Memory B cell (primary cell): Measurements from ENCODE around the gene NEUROG1.

ENCODE experiments used
- ATAC-seq: fragments of 150-1000 bp; cut with Tn5 transposase; 2 replicates; pipeline ENCODE4 v1.10.0; 2021; ENCODE audit warnings: low read depth, mild to moderate bottlenecking, moderate library complexity
- DNase-seq, 2 donors: peaks; one replicate each; pipeline ENCODE4 v3.0.0; 2022; ENCODE audit warnings: low spot score in 2 of 2
- H3K27ac Mint-ChIP-seq: one replicate; pipeline ENCODE4 v1.8.0; 2022; ENCODE audit warnings: mild to moderate bottlenecking, moderate library complexity, mixed read lengths
- H3K27me3 Mint-ChIP-seq: one replicate; pipeline ENCODE4 v1.8.0; 2022; ENCODE audit warnings: mixed read lengths
- H3K36me3 Mint-ChIP-seq: one replicate; pipeline ENCODE4 v1.8.0; 2022; ENCODE audit warnings: mild to moderate bottlenecking, mixed read lengths
- H3K4me1 Mint-ChIP-seq: one replicate; pipeline ENCODE4 v1.8.0; 2022; ENCODE audit warnings: mixed read lengths
- H3K4me3 Mint-ChIP-seq: one replicate; pipeline ENCODE4 v1.8.0; 2022; ENCODE audit warnings: mild to moderate bottlenecking, moderate library complexity, mixed read lengths
- H3K9me3 Mint-ChIP-seq: one replicate; pipeline ENCODE4 v1.8.0; 2022; ENCODE audit warnings: mixed read lengths

The NEUROG1 gene

GRCh38 chr5:135535820-135536801, at the start of gene NEUROG1:
NEUROG1 (minus strand) TSS chr5:135535964; CDS start chr5:135535690, 274 bp downstream.
- Mint-ChIP-seq H3K4me3 (peak within 1 kb of the TSS; percentile 8), H3K4me1 (peaks cover 4% of the 10 kb centered on the region), H3K36me3 (no peaks in the 10 kb centered on the region), H3K27me3 (peaks cover 41% of the 10 kb centered on the region), H3K9me3 (no peaks in the 10 kb centered on the region), H3K27ac (no peak within 1 kb of the TSS)
- DNase-seq (no peak), ATAC-seq (no peak)

GRCh38 chr5:135584918-135585317, 49.2 kb upstream of the NEUROG1 start:
- Mint-ChIP-seq H3K4me3 (no peak overlapping the region), H3K4me1 (no peaks in the 10 kb centered on the region), H3K9me3 (no peaks in the 10 kb centered on the region), H3K36me3 (no peaks in the 10 kb centered on the region), H3K27me3 (peaks cover 21% of the 10 kb centered on the region), H3K27ac (no peak overlapping the region)
- ATAC-seq (no peak), DNase-seq (no peak)

GRCh38 chr5:135584276-135584675, 48.5 kb upstream of the NEUROG1 start:
- H3K27ac Mint-ChIP-seq, result no peak overlapping the region
- H3K4me3 Mint-ChIP-seq, result no peak overlapping the region
- no peak for ATAC-seq
- H3K27me3 Mint-ChIP-seq, result peaks cover 26% of the 10 kb centered on the region
- no peaks in the 10 kb centered on the region for H3K4me1 Mint-ChIP-seq
- no peaks in the 10 kb centered on the region for H3K9me3 Mint-ChIP-seq
- H3K36me3 Mint-ChIP-seq, result no peaks in the 10 kb centered on the region
- DNase-seq, result no peak

GRCh38 chr5:135582099-135582781, 46.5 kb upstream of the NEUROG1 start:
- Mint-ChIP-seq H3K27ac (no peak overlapping the region), H3K4me1 (no peaks in the 10 kb centered on the region), H3K36me3 (no peaks in the 10 kb centered on the region), H3K9me3 (no peaks in the 10 kb centered on the region), H3K4me3 (no peak overlapping the region), H3K27me3 (peaks cover 29% of the 10 kb centered on the region)
- ATAC-seq (no peak), DNase-seq (no peak)

GRCh38 chr5:135578685-135579341, 43.0 kb upstream of the NEUROG1 start, which contains the start of gene CXCL14:
CXCL14 (minus strand) TSS chr5:135578991; CDS start chr5:135578778, 213 bp downstream.
- Mint-ChIP-seq H3K9me3 (no peaks in the 10 kb centered on the region), H3K4me3 (no peak within 1 kb of the TSS), H3K27ac (no peak within 1 kb of the TSS), H3K36me3 (no peaks in the 10 kb centered on the region), H3K4me1 (no peaks in the 10 kb centered on the region), H3K27me3 (peaks cover 26% of the 10 kb centered on the region)
- ATAC-seq, result no peak
- no peak for DNase-seq

- Mint-ChIP-seq H3K36me3 (no peaks in the 10 kb centered on the region), H3K4me1 (no peaks in the 10 kb centered on the region), H3K27me3 (peaks cover 25% of the 10 kb centered on the region), H3K9me3 (no peaks in the 10 kb centered on the region), H3K4me3 (no peak overlapping the region), H3K27ac (no peak overlapping the region)
- DNase-seq (no peak), ATAC-seq (no peak)
Observed at GRCh38 chr5:135578305-135578684, 42.5 kb upstream of the NEUROG1 start.

GRCh38 chr5:135577421-135577820, 41.7 kb upstream of the NEUROG1 start:
- no peak for DNase-seq
- H3K27me3 Mint-ChIP-seq, result peaks cover 23% of the 10 kb centered on the region
- no peak overlapping the region for H3K27ac Mint-ChIP-seq
- no peak for ATAC-seq
- H3K36me3 Mint-ChIP-seq, result no peaks in the 10 kb centered on the region
- H3K4me3 Mint-ChIP-seq, result no peak overlapping the region
- H3K9me3 Mint-ChIP-seq, result no peaks in the 10 kb centered on the region
- peaks cover 2% of the 10 kb centered on the region for H3K4me1 Mint-ChIP-seq

GRCh38 chr5:135576075-135576599, 40.4 kb upstream of the NEUROG1 start:
- no peak for ATAC-seq
- no peak for DNase-seq
- H3K9me3 Mint-ChIP-seq, result no peaks in the 10 kb centered on the region

GRCh38 chr5:135574493-135574892, 38.7 kb upstream of the NEUROG1 start:
- ATAC-seq, result no peak
- Mint-ChIP-seq H3K27me3 (peaks cover 21% of the 10 kb centered on the region), H3K27ac (no peak overlapping the region), H3K4me3 (no peak overlapping the region), H3K36me3 (no peaks in the 10 kb centered on the region), H3K4me1 (peaks cover 5% of the 10 kb centered on the region), H3K9me3 (no peaks in the 10 kb centered on the region)
- no peak for DNase-seq

More at GRCh38 chr5:135576075-135576599, 40.4 kb upstream of the NEUROG1 start:
- peaks cover 5% of the 10 kb centered on the region for H3K4me1 Mint-ChIP-seq
- H3K36me3 Mint-ChIP-seq, result no peaks in the 10 kb centered on the region
- no peak overlapping the region for H3K27ac Mint-ChIP-seq
- peaks cover 19% of the 10 kb centered on the region for H3K27me3 Mint-ChIP-seq
- no peak overlapping the region for H3K4me3 Mint-ChIP-seq

GRCh38 chr5:135571902-135572301, 36.1 kb upstream of the NEUROG1 start:
- Mint-ChIP-seq H3K36me3 (no peaks in the 10 kb centered on the region), H3K9me3 (no peaks in the 10 kb centered on the region), H3K4me3 (no peak overlapping the region), H3K27ac (no peak overlapping the region), H3K4me1 (peaks cover 5% of the 10 kb centered on the region), H3K27me3 (peaks cover 15% of the 10 kb centered on the region)
- no peak for ATAC-seq
- no peak for DNase-seq

GRCh38 chr5:135571066-135571609, 35.4 kb upstream of the NEUROG1 start:
- ATAC-seq (no peak), DNase-seq (no peak)
- Mint-ChIP-seq H3K9me3 (no peaks in the 10 kb centered on the region), H3K4me1 (peaks cover 5% of the 10 kb centered on the region), H3K27ac (no peak overlapping the region), H3K36me3 (no peaks in the 10 kb centered on the region), H3K4me3 (no peak overlapping the region), H3K27me3 (peaks cover 15% of the 10 kb centered on the region)

GRCh38 chr5:135570453-135570764, 34.6 kb upstream of the NEUROG1 start:
- no peak overlapping the region for H3K4me3 Mint-ChIP-seq
- no peaks in the 10 kb centered on the region for H3K36me3 Mint-ChIP-seq
- no peak overlapping the region for H3K27ac Mint-ChIP-seq
- DNase-seq (no peak), ATAC-seq (no peak)
- H3K9me3 Mint-ChIP-seq, result no peaks in the 10 kb centered on the region
- peaks cover 12% of the 10 kb centered on the region for H3K27me3 Mint-ChIP-seq
- peaks cover 5% of the 10 kb centered on the region for H3K4me1 Mint-ChIP-seq

- no peaks in the 10 kb centered on the region for H3K36me3 Mint-ChIP-seq
- H3K9me3 Mint-ChIP-seq, result no peaks in the 10 kb centered on the region
- H3K27me3 Mint-ChIP-seq, result peaks cover 14% of the 10 kb centered on the region
- no peak overlapping the region for H3K4me3 Mint-ChIP-seq
- H3K4me1 Mint-ChIP-seq, result peaks cover 5% of the 10 kb centered on the region
- DNase-seq (no peak), ATAC-seq (no peak)
- H3K27ac Mint-ChIP-seq, result no peak overlapping the region
Observed at GRCh38 chr5:135569755-135570452, 34.1 kb upstream of the NEUROG1 start.
